ENCODE measurements around the gene BCAR3. TPM values are rescaled to one million over a fixed set of nuclear protein-coding genes. Genes with fewer than 3 reads are reported as not detected.

Gene BCAR3
- total RNA-seq, 1 experiment from 2014 or later = 33.9 TPM

GRCh38 chr1:93521618-93522017, 160.0 kb downstream of the BCAR3 start:
- CTCF ChIA-PET = no interaction called here
- in situ Hi-C loops (cut with HindIII; ENCODE audit: low pct_unique_long_range_greater_than_20kb, low sequenced_read_pairs) (no loop called here), intact Hi-C loops (cut with micrococcal nuclease; ENCODE audit: unreplicated experiment) (no loop called here)
- DNase-seq (ENCODE audit: low read depth, low spot score) (no peak), ATAC-seq (no peak)
- H3K4me3 ChIP-seq (ENCODE audit: low read depth in 2 of 2, low read length in 2 of 2) = no peak overlapping the region
- TF ChIP-seq POLR2AphosphoS5 (IDR thresholded peaks at IDR 0.05; ENCODE audit: low read depth, low read length) (no peak), CTCF (IDR thresholded peaks at IDR 0.05) (no peak)
- no peaks in the 10 kb centered on the region for H3K9me3 ChIP-seq (ENCODE audit: control insufficient read depth, insufficient read depth, low read depth, low read length)
- no peaks in the 10 kb centered on the region for H3K36me3 ChIP-seq (ENCODE audit: control insufficient read depth, insufficient read depth, low read length)
- no peak overlapping the region for H3K27ac ChIP-seq (ENCODE audit: low read length)
- no peaks in the 10 kb centered on the region for H3K27me3 ChIP-seq (ENCODE audit: control insufficient read depth, insufficient read depth, low read length)
- no TSS peak for BruUV-seq (replicated peaks)
- no peaks in the 10 kb centered on the region for H3K4me1 ChIP-seq (ENCODE audit: control insufficient read depth, insufficient read depth, low read length)
- POLR2A ChIA-PET = no interaction called here

GRCh38 chr1:93519199-93519829, 162.3 kb downstream of the BCAR3 start:
- Histone ChIP-seq H3K27ac (ENCODE audit: low read length) (no peak overlapping the region), H3K9me3 (ENCODE audit: control insufficient read depth, insufficient read depth, low read depth, low read length) (no peaks in the 10 kb centered on the region), H3K4me1 (ENCODE audit: control insufficient read depth, insufficient read depth, low read length) (no peaks in the 10 kb centered on the region), H3K36me3 (ENCODE audit: control insufficient read depth, insufficient read depth, low read length) (no peaks in the 10 kb centered on the region), H3K27me3 (ENCODE audit: control insufficient read depth, insufficient read depth, low read length) (no peaks in the 10 kb centered on the region), H3K4me3 (ENCODE audit: low read depth in 2 of 2, low read length in 2 of 2) (no peak overlapping the region)
- no peak for DNase-seq (ENCODE audit: low read depth, low spot score)
- POLR2A ChIA-PET = no interaction called here
- no TSS peak for BruUV-seq (replicated peaks)
- ATAC-seq = no peak
- in situ Hi-C loops (cut with HindIII; ENCODE audit: low pct_unique_long_range_greater_than_20kb, low sequenced_read_pairs) = no loop called here
- CTCF ChIA-PET = no interaction called here
- intact Hi-C loops (cut with micrococcal nuclease; ENCODE audit: unreplicated experiment) = no loop called here
- TF ChIP-seq SIN3A (IDR thresholded peaks at IDR 0.05; ENCODE audit: borderline replicate concordance, insufficient read depth, low read depth, low read length) (no peak), TCF7L2 (IDR thresholded peaks at IDR 0.05; ENCODE audit: low read depth, low read length) (no peak)

- DNase-seq (ENCODE audit: low read depth, low spot score) (no peak), ATAC-seq (no peak)
- Histone ChIP-seq H3K4me3 (ENCODE audit: low read depth in 2 of 2, low read length in 2 of 2) (no peak overlapping the region), H3K9me3 (ENCODE audit: control insufficient read depth, insufficient read depth, low read depth, low read length) (no peaks in the 10 kb centered on the region), H3K27me3 (ENCODE audit: control insufficient read depth, insufficient read depth, low read length) (no peaks in the 10 kb centered on the region), H3K36me3 (ENCODE audit: control insufficient read depth, insufficient read depth, low read length) (no peaks in the 10 kb centered on the region), H3K4me1 (ENCODE audit: control insufficient read depth, insufficient read depth, low read length) (no peaks in the 10 kb centered on the region), H3K27ac (ENCODE audit: low read length) (no peak overlapping the region)
- ChIA-PET POLR2A (no interaction called here), CTCF (no interaction called here)
- in situ Hi-C loops (cut with HindIII; ENCODE audit: low pct_unique_long_range_greater_than_20kb, low sequenced_read_pairs) (no loop called here), intact Hi-C loops (cut with micrococcal nuclease; ENCODE audit: unreplicated experiment) (no loop called here)
- no TSS peak for BruUV-seq (replicated peaks)
- no peak for TF ChIP-seq CTCF (IDR thresholded peaks at IDR 0.05)
- no peak for TF ChIP-seq TCF7L2 (IDR thresholded peaks at IDR 0.05; ENCODE audit: low read depth, low read length)
- TF ChIP-seq REST (IDR thresholded peaks at IDR 0.05; ENCODE audit: insufficient read depth in 1 of 2, low read depth in 2 of 2, low read length in 1 of 2) = no peak
- no peak for TF ChIP-seq SIN3A (IDR thresholded peaks at IDR 0.05; ENCODE audit: borderline replicate concordance, insufficient read depth, low read depth, low read length)
- TF ChIP-seq POLR2AphosphoS5 (IDR thresholded peaks at IDR 0.05; ENCODE audit: low read depth, low read length) = no peak
Measured at GRCh38 chr1:93518516-93518915, 163.1 kb downstream of the BCAR3 start.

Data from Panc1 (cell line).